Ovary (tissue), 3 donors: ENCODE measurements around the gene PCGF3.

Source experiments
- CTCF ChIP-seq, 3 donors: fragments of 450-650 bp in 2 of 3; fragments of 200-600 bp in 1 of 3; IDR thresholded peaks; one replicate each; pipeline versions ENCODE4 v1.5.1 to v1.8.0; 2016 to 2022; ENCODE audit warnings: antibody characterized with exemption in 3 of 3, mild to moderate bottlenecking in 1 of 3
- POLR2A ChIP-seq: fragments of 450-650 bp; IDR thresholded peaks from one replicate; pipeline ENCODE4 v1.6.1; 2017; ENCODE audit warnings: antibody characterized with exemption, mild to moderate bottlenecking, moderate library complexity
- donor health status: DM: no; HTN: no; CAD: no.

GRCh38 chr4:743463-744211, 38.0 kb downstream of the PCGF3 start:
- no peak for TF ChIP-seq CTCF (IDR thresholded peaks at IDR 0.05)
- TF ChIP-seq POLR2A, result no peak
